Endothelial cell of umbilical vein (primary cell): Measurements from ENCODE around the gene NME7. TPM values are rescaled to one million over a fixed set of nuclear protein-coding genes. Genes with fewer than 3 reads are reported as not detected.

Experiments used
- BruUV-seq: library from RNA; stranded (reverse); fragments of 400-500 nt; replicated peaks from 2 replicates; lab custom pipeline; 2021; lab: Mats Ljungman, UMichigan
- CTCF ChIA-PET: fragments of 300-600, 350-600 bp; sonication (Branson Sonifier 250); formaldehyde crosslinking; loops from one replicate; lab custom pipeline; 2021; ENCODE audit warnings: antibody characterized with exemption, inconsistent platforms; lab: Charles Lee
- POLR2A ChIA-PET: fragments of 300-600, 350-600 bp; sonication (Branson Sonifier 250); formaldehyde crosslinking; loops from one replicate; lab custom pipeline; 2021; ENCODE audit warnings: antibody characterized with exemption, inconsistent platforms; lab: Charles Lee
- DNase-seq: peaks from one replicate; pipeline ENCODE4 v3.0.0-alpha.2; 2011; ENCODE audit warnings: low read depth, low spot score
- FAIRE-seq: peaks from 2 replicates; lab custom pipeline; 2011; peaks lifted over from hg19 to GRCh38; lab: Jason Lieb, UNC
- H2AFZ ChIP-seq: 2 replicates; pipeline ENCODE4 v1.6.0; 2012; ENCODE audit warnings: low read depth, low read length, control low read depth, inconsistent platforms
- H3K27ac ChIP-seq: 2 replicates; pipeline ENCODE4 v1.5.1; 2011; ENCODE audit warnings: low read depth, mild to moderate bottlenecking, control low read depth, low read length, moderate library complexity; ENCODE audit not compliant: insufficient read depth
- H3K27me3 ChIP-seq, 2 experiments: 2 replicates each; pipeline versions ENCODE4 v1.6.0 to v1.6.1; 2011; ENCODE audit warnings: low read length in 2 of 2, mixed read lengths in 1 of 2; ENCODE audit not compliant: control insufficient read depth in 2 of 2, insufficient read depth in 2 of 2
- H3K36me3 ChIP-seq, 2 experiments: 2 replicates in 1 of 2; 3 replicates in 1 of 2; pipeline ENCODE4 v1.5.1; 2011; ENCODE audit warnings: low read length in 2 of 2, mild to moderate bottlenecking in 1 of 2, moderate library complexity in 1 of 2; ENCODE audit not compliant: control insufficient read depth in 2 of 2, insufficient read depth in 2 of 2; ENCODE audit errors: extremely low read depth in 1 of 2
- H3K4me1 ChIP-seq: 3 replicates; pipeline ENCODE4 v1.5.1; 2011; ENCODE audit warnings: mild to moderate bottlenecking, low read length; ENCODE audit not compliant: control insufficient read depth, insufficient read depth; ENCODE audit errors: extremely low read depth
- H3K4me2 ChIP-seq: 2 replicates; pipeline ENCODE4 v1.6.1; 2011; ENCODE audit warnings: low read length, control low read depth, mixed read lengths; ENCODE audit not compliant: insufficient read depth
- H3K4me3 ChIP-seq, 3 experiments: fragments of 200-600 bp in 1 of 3; sonication (generic), shearing (Covaris generic) in 1 of 3; replicated peaks in 1 of 3; 2 replicates each; pipeline ENCODE4 v1.5.1; 2011 to 2016; ENCODE audit warnings: control low read depth in 3 of 3, low read length in 3 of 3, mild to moderate bottlenecking in 2 of 3, inconsistent platforms in 1 of 3, low read depth in 1 of 3, moderate library complexity in 1 of 3; ENCODE audit not compliant: insufficient read depth in 1 of 3
- H3K79me2 ChIP-seq: 2 replicates; pipeline ENCODE4 v1.6.0; 2012; ENCODE audit warnings: low read length, inconsistent platforms; ENCODE audit not compliant: control insufficient read depth, insufficient read depth
- H3K9ac ChIP-seq: replicated peaks from 2 replicates; pipeline ENCODE3; 2011; ENCODE audit warnings: low read length, control low read depth; ENCODE audit not compliant: insufficient read depth; ENCODE audit errors: extremely low read depth
- H3K9me1 ChIP-seq: replicated peaks from 3 replicates; pipeline ENCODE4 v1.6.0; 2011; ENCODE audit warnings: mild to moderate bottlenecking, low read length; ENCODE audit not compliant: control insufficient read depth, insufficient read depth; ENCODE audit errors: extremely low read depth
- H3K9me3 ChIP-seq: replicated peaks from 2 replicates; pipeline ENCODE4 v1.5.1; 2012; ENCODE audit warnings: low read length, inconsistent platforms; ENCODE audit not compliant: control insufficient read depth, insufficient read depth
- H4K20me1 ChIP-seq: replicated peaks from 2 replicates; pipeline ENCODE3; 2011; ENCODE audit warnings: mild to moderate bottlenecking, low read length; ENCODE audit not compliant: control insufficient read depth, insufficient read depth; ENCODE audit errors: extremely low read depth
- EZH2 ChIP-seq: IDR thresholded peaks from 2 replicates; pipeline ENCODE4 v1.6.1; 2012; ENCODE audit warnings: borderline replicate concordance, low read depth, mild to moderate bottlenecking, moderate library complexity, low read length, inconsistent platforms; ENCODE audit not compliant: severe bottlenecking
- FOS ChIP-seq: IDR thresholded peaks from 2 replicates; pipeline ENCODE4 v1.6.1; 2011; ENCODE audit warnings: mild to moderate bottlenecking, low read length, moderate library complexity, borderline replicate concordance; ENCODE audit not compliant: insufficient read depth
- GATA2 ChIP-seq: IDR thresholded peaks from 2 replicates; pipeline ENCODE4 v1.7.0; 2011; ENCODE audit warnings: low read depth, mild to moderate bottlenecking, moderate library complexity, mixed read lengths, low read length; ENCODE audit not compliant: insufficient read length, insufficient read depth
- JUN ChIP-seq: IDR thresholded peaks from 2 replicates; pipeline ENCODE4 v1.6.1; 2011; ENCODE audit warnings: borderline replicate concordance, low read depth; ENCODE audit not compliant: insufficient read length, insufficient read depth
- MYC ChIP-seq: IDR thresholded peaks from one replicate; pipeline ENCODE4 v1.6.1; 2011; ENCODE audit warnings: mild to moderate bottlenecking, low read depth, low read length
- POLR2A ChIP-seq: IDR thresholded peaks from 2 replicates; pipeline ENCODE4 v1.6.1; 2012; ENCODE audit warnings: low read depth, mild to moderate bottlenecking, control low read depth, low read length
- POLR2AphosphoS5 ChIP-seq: IDR thresholded peaks from 2 replicates; pipeline ENCODE4 v1.6.1; 2012; ENCODE audit warnings: low read depth, mild to moderate bottlenecking, control low read depth, low read length, moderate library complexity; ENCODE audit not compliant: insufficient read depth
- dilution Hi-C: fragments of 300-500 bp; cut with MboI; formaldehyde crosslinking; loops from one replicate; pipeline ENCODE4 v1.15.0; 2019; ENCODE audit warnings: low sequenced_read_pairs; ENCODE audit not compliant: extremely low pct_ligation_motif_present
- intact Hi-C: fragments of 100-400 bp; cut with micrococcal nuclease; formaldehyde crosslinking; loops from one replicate; pipeline ENCODE4 v1.10.0; 2022
- polyA plus RNA-seq, 4 experiments: library from polyadenylated mRNA; depleted of rRNA in 3 of 4; stranded (reverse) in 3 of 4; unstranded in 1 of 4; fragments of >200 nt; gene quantifications; 2 replicates each; pipeline versions ENCODE4 v1.2.1 to v1.2.3, GENCODE V29; 2011 to 2012; ENCODE audit warnings: missing spikeins in 1 of 4
- total RNA-seq: library from RNA; stranded (reverse); gene quantifications from 2 replicates; pipeline ENCODE4 v1.2.3, GENCODE V29; 2021
- TF ChIP-seq, protein P1 (sequence below): IDR thresholded peaks from 2 replicates; pipeline ENCODE4 v1.6.1; 2011; ENCODE audit not compliant: insufficient read depth, insufficient read length
- TF ChIP-seq, protein P2 (sequence below), 2 donors: IDR thresholded peaks; 1 replicate in 1 of 2; 2 replicates in 1 of 2; pipeline ENCODE4 v1.5.1; 2011; ENCODE audit warnings: low read length in 2 of 2, mild to moderate bottlenecking in 2 of 2, moderate library complexity in 2 of 2, control low read depth in 1 of 2, inconsistent platforms in 1 of 2, low read depth in 1 of 2; ENCODE audit not compliant: insufficient read depth in 1 of 2; ENCODE audit errors: extremely low read depth in 1 of 2

The NME7 gene
- total and polyA plus RNA-seq, 2 donors (not counting 3 experiments of a cell fraction or from before 2014, with no cell fraction given), result 16.5 to 25.3 TPM

DNA sequence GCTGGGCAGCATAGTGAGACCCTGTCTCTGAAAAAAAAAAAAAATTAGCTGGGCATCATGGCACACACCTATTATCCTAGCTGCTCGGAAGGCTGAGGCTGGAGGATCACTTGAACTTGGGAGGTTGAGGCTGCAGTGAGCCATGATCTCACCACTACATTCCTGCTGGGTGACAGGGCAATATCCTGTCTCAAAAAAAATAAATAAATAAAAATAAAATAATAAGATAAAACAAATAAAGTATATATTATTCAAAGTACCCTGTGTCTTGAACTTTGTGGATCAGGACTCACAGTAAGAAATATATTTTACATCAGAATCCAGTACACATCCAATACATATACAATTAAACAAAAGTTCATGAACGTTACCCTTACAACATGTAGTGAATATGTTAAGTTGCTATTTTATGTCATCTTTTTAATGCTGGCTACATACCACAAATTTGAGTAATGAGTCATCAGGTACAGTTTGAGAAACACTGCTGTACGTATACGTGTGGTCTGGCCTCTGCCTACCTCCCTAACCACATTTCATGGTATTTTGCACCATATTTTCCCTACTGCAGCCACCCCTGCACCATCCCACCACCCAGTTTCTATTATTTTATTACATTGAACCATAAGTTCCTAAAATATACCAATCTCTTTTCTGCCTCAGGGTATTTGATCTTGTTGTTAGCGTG is 4.4 kb downstream of the NME7 start:
- FAIRE-seq (peak; percentile 44), DNase-seq (peak; percentile 56)
- Histone ChIP-seq H3K9me1 (no peaks in the 10 kb centered on the region), H4K20me1 (no peaks in the 10 kb centered on the region), H3K9me3 (no peaks in the 10 kb centered on the region), H3K4me3 (no peak overlapping the region), H3K36me3 (no peaks in the 10 kb centered on the region), H3K79me2 (peaks cover 29% of the 10 kb centered on the region), H3K27ac (peak overlapping the region; percentile 85), H3K27me3 (no peaks in the 10 kb centered on the region), H2AFZ (peak overlapping the region; percentile 27), H3K4me2 (peak overlapping the region; percentile 67), H3K9ac (peak overlapping the region; percentile 8), H3K4me1 (peaks cover 22% of the 10 kb centered on the region)
- no TSS peak for BruUV-seq
- CTCF ChIA-PET, result no interaction called here
- intact Hi-C loops (loop anchor here (10.0 kb wide), 2 partner anchors 432 to 1648 kb away; partner anchors contain the start of gene METTL18), dilution Hi-C loops (no loop called here)
- POLR2A ChIA-PET, result no interaction called here
- peak; percentile 65 for TF ChIP-seq FOS
- TF ChIP-seq POLR2AphosphoS5, result no peak
- TF ChIP-seq EZH2, result no peak
- TF ChIP-seq POLR2A, result no peak
- TF ChIP-seq, protein P1, sequence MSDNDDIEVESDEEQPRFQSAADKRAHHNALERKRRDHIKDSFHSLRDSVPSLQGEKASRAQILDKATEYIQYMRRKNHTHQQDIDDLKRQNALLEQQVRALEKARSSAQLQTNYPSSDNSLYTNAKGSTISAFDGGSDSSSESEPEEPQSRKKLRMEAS, result no peak
- TF ChIP-seq, protein P2, sequence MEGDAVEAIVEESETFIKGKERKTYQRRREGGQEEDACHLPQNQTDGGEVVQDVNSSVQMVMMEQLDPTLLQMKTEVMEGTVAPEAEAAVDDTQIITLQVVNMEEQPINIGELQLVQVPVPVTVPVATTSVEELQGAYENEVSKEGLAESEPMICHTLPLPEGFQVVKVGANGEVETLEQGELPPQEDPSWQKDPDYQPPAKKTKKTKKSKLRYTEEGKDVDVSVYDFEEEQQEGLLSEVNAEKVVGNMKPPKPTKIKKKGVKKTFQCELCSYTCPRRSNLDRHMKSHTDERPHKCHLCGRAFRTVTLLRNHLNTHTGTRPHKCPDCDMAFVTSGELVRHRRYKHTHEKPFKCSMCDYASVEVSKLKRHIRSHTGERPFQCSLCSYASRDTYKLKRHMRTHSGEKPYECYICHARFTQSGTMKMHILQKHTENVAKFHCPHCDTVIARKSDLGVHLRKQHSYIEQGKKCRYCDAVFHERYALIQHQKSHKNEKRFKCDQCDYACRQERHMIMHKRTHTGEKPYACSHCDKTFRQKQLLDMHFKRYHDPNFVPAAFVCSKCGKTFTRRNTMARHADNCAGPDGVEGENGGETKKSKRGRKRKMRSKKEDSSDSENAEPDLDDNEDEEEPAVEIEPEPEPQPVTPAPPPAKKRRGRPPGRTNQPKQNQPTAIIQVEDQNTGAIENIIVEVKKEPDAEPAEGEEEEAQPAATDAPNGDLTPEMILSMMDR (IDR thresholded peaks at IDR 0.05; ENCODE audit: extremely low read depth in 1 of 2, insufficient read depth in 1 of 2, low read depth in 1 of 2, low read length in 2 of 2), result no peak
- TF ChIP-seq JUN, result peak; percentile 86
- TF ChIP-seq MYC, result no peak
- TF ChIP-seq GATA2, result no peak
